GM23338 (cell line): ENCODE measurements around the gene DRGX. TPM values are rescaled to one million over a fixed set of nuclear protein-coding genes. Genes with fewer than 3 reads are reported as not detected.

ENCODE experiments used
- ATAC-seq: fragments of 200-7000 bp; cut with Tn5 transposase; 3 replicates; pipeline ENCODE4 v1.9.1; 2020
- DNase-seq: peaks from one replicate; pipeline ENCODE4 v3.0.0-alpha.2; 2015; ENCODE audit warnings: low spot score
- H2AFZ ChIP-seq: fragments of 200-600 bp; sonication (generic); 2 replicates; pipeline ENCODE4 v1.8.0; 2016; ENCODE audit warnings: antibody characterized with exemption, mild to moderate bottlenecking, moderate library complexity
- H3F3A ChIP-seq: fragments of 200-600 bp; sonication (generic); replicated peaks from 2 replicates; pipeline ENCODE4 v1.8.0; 2017; ENCODE audit warnings: antibody characterized with exemption, mixed run types, low read depth
- H3K27ac ChIP-seq: fragments of 200-600 bp; sonication (generic); 2 replicates; pipeline ENCODE4 v1.6.1; 2016; ENCODE audit warnings: low read depth
- H3K27me3 ChIP-seq: fragments of 200-600 bp; sonication (generic); 2 replicates; pipeline ENCODE4 v1.8.0; 2016; ENCODE audit warnings: mild to moderate bottlenecking, mixed run types, moderate library complexity; ENCODE audit not compliant: insufficient read depth
- H3K36me3 ChIP-seq: fragments of 200-600 bp; sonication (generic); 2 replicates; pipeline ENCODE4 v1.8.0; 2016; ENCODE audit warnings: mild to moderate bottlenecking; ENCODE audit not compliant: insufficient read depth
- H3K4me1 ChIP-seq: fragments of 200-600 bp; sonication (generic); 2 replicates; pipeline ENCODE4 v1.8.0; 2016; ENCODE audit warnings: mild to moderate bottlenecking, moderate library complexity; ENCODE audit not compliant: insufficient read depth
- H3K4me2 ChIP-seq: fragments of 200-600 bp; sonication (generic); 2 replicates; pipeline ENCODE4 v1.7.1; 2017; ENCODE audit warnings: mixed run types
- H3K4me3 ChIP-seq: fragments of 200-600 bp; sonication (generic); 2 replicates; pipeline ENCODE4 v1.6.1; 2016; ENCODE audit warnings: mixed run types
- H3K79me2 ChIP-seq: fragments of 200-600 bp; sonication (generic); replicated peaks from 2 replicates; pipeline ENCODE4 v1.8.0; 2017; ENCODE audit warnings: mild to moderate bottlenecking; ENCODE audit not compliant: insufficient read depth
- H3K9me2 ChIP-seq: fragments of 200-600 bp; sonication (generic); 2 replicates; pipeline ENCODE4 v1.8.0; 2017; ENCODE audit not compliant: insufficient read depth
- H4K20me1 ChIP-seq: fragments of 200-600 bp; sonication (generic); replicated peaks from 2 replicates; pipeline ENCODE4 v1.8.0; 2017; ENCODE audit warnings: mild to moderate bottlenecking; ENCODE audit not compliant: insufficient read depth
- H3K27ac Mint-ChIP-seq: 2 replicates; pipeline ENCODE4 v1.8.0; 2020; ENCODE audit warnings: inconsistent platforms, mild to moderate bottlenecking, moderate library complexity, mixed read lengths
- H3K27me3 Mint-ChIP-seq: 3 replicates; pipeline ENCODE4 v1.8.0; 2022; ENCODE audit warnings: low read depth, mild to moderate bottlenecking, moderate library complexity, mixed read lengths, inconsistent platforms; ENCODE audit not compliant: insufficient read depth, poor library complexity
- H3K36me3 Mint-ChIP-seq: 3 replicates; pipeline ENCODE4 v1.8.0; 2021; ENCODE audit warnings: low read depth, mild to moderate bottlenecking, inconsistent platforms, moderate library complexity, mixed read lengths
- H3K4me1 Mint-ChIP-seq: 3 replicates; pipeline ENCODE4 v1.8.0; 2020; ENCODE audit warnings: mild to moderate bottlenecking, inconsistent platforms, mixed read lengths
- H3K4me3 Mint-ChIP-seq: 3 replicates; pipeline ENCODE4 v1.8.0; 2021; ENCODE audit warnings: moderate library complexity, mild to moderate bottlenecking, inconsistent platforms, mixed read lengths
- H3K9me3 Mint-ChIP-seq: 3 replicates; pipeline ENCODE4 v1.8.0; 2020; ENCODE audit warnings: moderate library complexity, mild to moderate bottlenecking, inconsistent platforms, mixed read lengths
- CREB1 ChIP-seq: fragments of 250-450 bp; sonication (Bioruptor Pico); IDR thresholded peaks from 2 replicates; pipeline ENCODE4 v1.5.0; 2020; ENCODE audit warnings: low read depth, mild to moderate bottlenecking, moderate library complexity
- CTCF ChIP-seq, 2 experiments: fragments of 200-600 bp in 1 of 2; sonication (generic) in 1 of 2; conservative IDR thresholded peaks; 2 replicates each; pipeline versions ENCODE4 v1.5.1 to v1.6.1; 2016 to 2017; ENCODE audit warnings: antibody characterized with exemption in 2 of 2, low read depth in 2 of 2, mild to moderate bottlenecking in 2 of 2, moderate library complexity in 1 of 2
- ETS1 ChIP-seq: IDR thresholded peaks from 2 replicates; pipeline ENCODE4 v1.6.1; 2016; ENCODE audit warnings: antibody characterized with exemption
- EZH2 ChIP-seq: fragments of 200-600 bp; sonication (generic); IDR thresholded peaks from one replicate; pipeline ENCODE4 v1.8.0; 2017; ENCODE audit warnings: antibody characterized with exemption, mild to moderate bottlenecking, low read depth; ENCODE audit not compliant: unreplicated experiment
- EZH2phosphoT487 ChIP-seq: fragments of 200-600 bp; sonication (generic); IDR thresholded peaks from one replicate; pipeline ENCODE4 v1.8.1; 2018; ENCODE audit warnings: antibody characterized with exemption; ENCODE audit not compliant: unreplicated experiment
- JUNB ChIP-seq: IDR thresholded peaks from one replicate; pipeline ENCODE4 v1.6.1; 2016; ENCODE audit warnings: antibody characterized with exemption; ENCODE audit not compliant: unreplicated experiment
- NANOG ChIP-seq: IDR thresholded peaks from 2 replicates; pipeline ENCODE4 v1.6.1; 2016; ENCODE audit warnings: antibody characterized with exemption, borderline replicate concordance
- POLR2AphosphoS5 ChIP-seq: IDR thresholded peaks from 2 replicates; pipeline ENCODE4 v1.6.1; 2016; ENCODE audit warnings: antibody characterized with exemption, low read depth
- REST ChIP-seq: IDR thresholded peaks from one replicate; pipeline ENCODE4 v1.6.1; 2018; ENCODE audit warnings: antibody characterized with exemption; ENCODE audit not compliant: unreplicated experiment
- ZNF114 ChIP-seq: fragments of 250-450 bp; sonication (Bioruptor Pico); IDR thresholded peaks from 2 replicates; pipeline ENCODE4 v1.5.0; 2020; ENCODE audit warnings: mild to moderate bottlenecking, moderate library complexity
- ZNF331 ChIP-seq: fragments of 250-450 bp; sonication (Bioruptor Pico); IDR thresholded peaks from 2 replicates; pipeline ENCODE4 v1.5.0; 2020; ENCODE audit warnings: low read depth, mild to moderate bottlenecking, moderate library complexity
- polyA plus RNA-seq: library from polyadenylated mRNA; unstranded; fragments of >200 nt; fragmentation: Nextera tagmentation; extraction: Ambion mirVana; gene quantifications from 2 replicates; pipeline ENCODE4 v1.2.1, GENCODE V29; 2016
- total RNA-seq: library from RNA; depleted of rRNA; stranded (reverse); fragments of >200 nt; shearing (Covaris generic); gene quantifications from 2 replicates; pipeline ENCODE4 v1.2.3, GENCODE V29; 2014

The DRGX gene
- total and polyA plus RNA-seq, 2 experiments from 2014 or later = not detected

GRCh38 chr10:49393301-49393700 is 2.6 kb downstream of the DRGX start:
- no peak overlapping the region for H3K27ac Mint-ChIP-seq
- peaks cover 21% of the 10 kb centered on the region for H3K4me1 Mint-ChIP-seq
- H3K27me3 ChIP-seq = peaks cover 78% of the 10 kb centered on the region

GRCh38 chr10:49389361-49389933 is 6.4 kb downstream of the DRGX start:
- H3K4me3 ChIP-seq = no peak overlapping the region
- Mint-ChIP-seq H3K27me3 (peaks cover 22% of the 10 kb centered on the region), H3K9me3 (no peaks in the 10 kb centered on the region), H3K36me3 (no peaks in the 10 kb centered on the region), H3K27ac (no peak overlapping the region), H3K4me3 (no peak overlapping the region), H3K4me1 (peaks cover 6% of the 10 kb centered on the region; the same call in 2 of the 3 replicates)
- peaks cover 40% of the 10 kb centered on the region for H3K27me3 ChIP-seq
- no peaks in the 10 kb centered on the region for H3K79me2 ChIP-seq
- H3K9me2 ChIP-seq = no peaks in the 10 kb centered on the region
- H3F3A ChIP-seq = no peaks in the 10 kb centered on the region
- H4K20me1 ChIP-seq = peaks cover 14% of the 10 kb centered on the region
- H3K4me1 ChIP-seq = peaks cover 1% of the 10 kb centered on the region; the same call in 1 of the 2 replicates
- no peak overlapping the region for H3K4me2 ChIP-seq
- DNase-seq (no peak), ATAC-seq (no peak)
- H3K36me3 ChIP-seq = no peaks in the 10 kb centered on the region
- TF ChIP-seq REST (no peak), ZNF331 (no peak), CTCF (conservative IDR thresholded peaks at IDR 0.05; ENCODE audit: low read depth in 2 of 2) (no peak), NANOG (no peak), EZH2phosphoT487 (no peak)
- no peak overlapping the region for H2AFZ ChIP-seq
- H3K27ac ChIP-seq = no peak overlapping the region

More at GRCh38 chr10:49393301-49393700, 2.6 kb downstream of the DRGX start:
- H3K4me1 ChIP-seq = peaks cover 15% of the 10 kb centered on the region
- no peak overlapping the region for H3K4me2 ChIP-seq
- no peak overlapping the region for H3K27ac ChIP-seq
- no peaks in the 10 kb centered on the region for H3K9me3 Mint-ChIP-seq
- ATAC-seq (no peak), DNase-seq (no peak)
- peaks cover 20% of the 10 kb centered on the region for H4K20me1 ChIP-seq
- no peaks in the 10 kb centered on the region for H3K79me2 ChIP-seq
- H3K36me3 ChIP-seq = no peaks in the 10 kb centered on the region
- H3K9me2 ChIP-seq = no peaks in the 10 kb centered on the region
- no peak overlapping the region for H3K4me3 ChIP-seq
- H3F3A ChIP-seq = 0 out of 2 replicates have a peak, but pooled peaks cover 6% of the 10 kb centered on the region
- no peak for TF ChIP-seq CTCF (conservative IDR thresholded peaks at IDR 0.05; ENCODE audit: low read depth in 2 of 2)
- TF ChIP-seq CREB1 = no peak
- TF ChIP-seq ETS1 = no peak
- TF ChIP-seq EZH2phosphoT487 = no peak
- TF ChIP-seq NANOG = no peak
- no peak for TF ChIP-seq JUNB
- no peak for TF ChIP-seq ZNF114
- TF ChIP-seq EZH2 = no peak
- TF ChIP-seq POLR2AphosphoS5 = no peak
- H3K4me3 Mint-ChIP-seq = no peak overlapping the region
- H3K36me3 Mint-ChIP-seq = no peaks in the 10 kb centered on the region
- peaks cover 54% of the 10 kb centered on the region for H3K27me3 Mint-ChIP-seq
- H2AFZ ChIP-seq = no peak overlapping the region
